Activated CD4-positive, alpha-beta T cell treated with anti-CD3 and anti-CD28 coated beads, Interleukin-10, Interleukin-2, amounts not matched to agents 100 ng/mL and 50 ng/mL, durations not matched to agents 16 hours and 8 hours (primary cell): ENCODE data around the gene MYH13.
A peak's percentile ranks its signal among the peaks of the same experiment; 100 is the strongest.
"Not testable (repeated sequence)": the region's sequence is repeated elsewhere in the genome, so short reads cannot be mapped to it uniquely, and the experiment has no call there.

Experiments used
- DNase-seq: peaks from one replicate; pipeline ENCODE4 v3.0.0-alpha.2; 2020

MYH13 gene

DNA sequence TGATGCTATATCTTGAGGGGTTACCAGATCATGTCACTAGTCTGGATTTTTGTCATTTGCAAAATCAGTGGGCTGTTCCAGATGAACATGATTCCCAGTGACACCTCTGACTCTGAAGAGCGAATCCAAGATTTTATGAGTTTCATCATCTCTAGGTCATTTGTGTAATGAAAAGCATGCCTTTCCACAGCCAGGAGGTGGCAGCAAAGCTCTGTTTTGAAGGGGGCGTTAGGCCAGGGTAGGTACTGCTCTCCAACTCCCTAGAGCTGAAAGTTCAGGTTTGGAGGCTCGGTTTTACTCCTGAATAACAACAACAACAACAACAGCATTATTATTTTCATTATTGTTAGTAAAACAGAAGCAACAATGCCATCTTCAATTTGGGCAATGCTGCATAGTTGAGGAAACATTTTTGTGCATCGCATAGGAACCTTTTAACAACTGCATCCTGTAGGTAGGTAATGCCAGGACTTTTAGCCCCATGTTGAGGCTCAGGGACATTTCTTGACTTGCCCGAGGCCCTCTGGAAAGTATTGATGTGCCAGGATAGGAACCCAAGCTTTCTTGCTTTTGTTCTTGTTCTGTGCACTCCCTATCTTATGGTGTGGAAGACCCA is 77.0 kb downstream of the MYH13 start:
- DNase-seq = peak; percentile 59

DNA sequence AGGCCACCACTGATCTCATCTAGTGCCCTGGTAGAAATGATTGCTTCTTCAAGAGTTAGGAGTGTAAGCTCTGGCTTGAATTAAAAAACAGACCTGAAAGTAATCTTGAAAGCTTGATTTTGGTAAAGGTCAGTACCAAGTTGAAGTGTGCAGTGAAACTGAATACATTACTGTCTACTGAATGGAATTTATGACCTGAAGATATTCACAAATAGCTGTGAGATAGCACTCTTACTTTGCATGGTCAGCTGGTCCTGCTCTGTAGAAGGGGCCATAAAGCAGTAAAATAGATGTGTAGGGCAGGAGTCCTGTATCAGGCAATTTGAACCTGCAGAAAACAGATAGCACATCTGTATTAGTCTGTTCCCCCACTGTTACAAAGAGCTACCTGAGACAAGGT is 78.6 kb downstream of the MYH13 start:
- no peak for DNase-seq

DNA sequence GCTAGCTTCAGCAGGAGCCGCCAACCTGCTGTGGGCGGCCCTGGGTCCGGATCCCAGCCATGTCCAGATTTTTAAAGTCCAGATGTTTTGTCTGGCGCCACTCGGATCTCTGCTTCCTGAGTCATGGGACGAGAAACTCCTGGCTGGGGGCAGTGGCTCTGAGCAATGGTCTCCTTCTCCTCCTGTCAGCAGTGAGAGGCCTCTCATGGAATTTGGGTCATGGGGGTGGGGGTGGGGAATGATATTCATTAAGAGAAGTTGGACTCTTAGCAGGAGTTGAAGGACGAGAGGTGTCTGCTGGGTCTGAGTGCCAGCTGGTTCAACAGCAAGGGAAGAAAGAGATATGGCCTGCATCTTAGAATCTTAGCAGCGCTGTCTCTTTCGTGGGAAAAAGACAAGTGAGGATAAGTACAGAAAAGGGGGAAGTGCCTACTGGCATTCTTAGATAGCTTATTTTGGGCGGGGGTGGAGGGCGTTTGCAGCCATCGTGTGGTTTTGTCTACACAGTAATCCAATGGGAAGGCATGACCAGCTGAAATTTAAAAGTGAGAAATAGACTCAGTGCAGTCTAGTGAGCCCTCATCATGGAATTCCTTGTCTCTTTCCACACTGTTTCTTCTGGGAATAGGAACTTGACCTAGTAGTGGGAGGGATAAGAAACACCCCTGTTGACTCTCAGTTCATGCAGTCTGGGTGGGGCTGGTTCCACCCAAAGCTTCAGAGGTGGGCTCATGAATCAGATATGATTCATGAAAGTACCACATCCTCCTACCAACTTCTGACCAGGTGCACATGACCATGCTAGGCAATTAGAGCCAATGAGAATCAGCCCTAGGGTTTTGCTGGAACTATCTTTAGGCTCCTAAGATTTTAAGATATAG is 80.5 kb downstream of the MYH13 start:
- peak; percentile 13 for DNase-seq

DNA sequence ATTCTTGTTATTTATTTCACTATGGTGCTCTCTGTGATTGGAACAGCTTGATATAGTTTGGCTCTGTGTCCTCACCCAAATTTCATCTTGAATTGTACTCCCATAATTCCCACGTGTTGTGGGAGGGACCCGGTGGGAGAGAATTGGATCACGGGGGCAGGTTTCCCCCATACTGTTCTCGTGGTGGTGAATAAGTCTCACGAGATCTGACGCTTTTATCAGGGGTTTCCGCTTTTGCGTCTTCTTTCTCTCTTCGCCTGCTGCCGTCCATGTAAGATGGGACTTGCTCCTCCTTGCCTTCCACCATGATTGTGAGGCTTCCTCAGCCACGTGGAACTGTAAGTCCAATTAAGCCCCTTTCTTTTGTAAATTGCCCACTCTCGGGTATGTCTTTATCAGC is 81.2 kb downstream of the MYH13 start:
- not testable (repeated sequence) for DNase-seq

DNA sequence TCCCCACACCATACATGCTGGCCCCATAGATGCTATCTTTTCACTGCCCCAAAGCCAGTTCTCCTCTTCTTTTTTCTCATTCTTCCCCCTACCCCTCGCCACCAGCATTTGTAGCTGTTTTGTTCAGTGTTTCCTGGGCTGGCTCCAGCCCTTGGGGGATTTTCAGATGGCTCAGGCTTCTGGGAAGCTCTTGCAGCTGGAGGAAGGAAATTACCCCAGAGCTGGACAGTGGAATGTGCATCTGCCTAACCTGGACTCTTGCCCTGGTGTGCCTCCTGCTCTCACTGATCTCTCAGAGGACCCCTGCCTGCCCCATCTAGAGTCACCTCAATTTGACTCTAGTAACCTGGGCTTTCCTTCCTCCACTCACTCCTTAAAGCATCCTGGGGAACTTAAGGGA is 82.8 kb downstream of the MYH13 start:
- DNase-seq = no peak

DNA sequence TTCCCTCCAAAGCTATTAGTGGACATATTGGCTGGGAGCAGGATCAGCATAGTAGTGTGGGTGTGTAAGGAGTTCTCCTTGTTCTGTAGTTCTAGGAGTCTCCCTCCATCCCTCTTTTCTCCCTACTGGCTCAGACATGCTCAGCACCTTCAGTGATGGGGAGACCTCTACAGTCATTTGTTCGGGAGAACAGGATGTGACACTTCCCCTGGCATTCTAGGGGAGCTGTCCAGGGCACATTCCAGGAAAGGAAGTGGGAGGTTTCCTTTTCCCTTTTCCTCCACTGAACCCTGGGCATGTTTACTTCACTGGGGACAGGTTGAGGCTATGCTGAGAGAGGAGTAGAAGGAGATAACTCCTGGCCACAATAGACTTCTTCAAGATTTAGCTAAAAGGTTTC is 86.5 kb downstream of the MYH13 start:
- DNase-seq = no peak

DNA sequence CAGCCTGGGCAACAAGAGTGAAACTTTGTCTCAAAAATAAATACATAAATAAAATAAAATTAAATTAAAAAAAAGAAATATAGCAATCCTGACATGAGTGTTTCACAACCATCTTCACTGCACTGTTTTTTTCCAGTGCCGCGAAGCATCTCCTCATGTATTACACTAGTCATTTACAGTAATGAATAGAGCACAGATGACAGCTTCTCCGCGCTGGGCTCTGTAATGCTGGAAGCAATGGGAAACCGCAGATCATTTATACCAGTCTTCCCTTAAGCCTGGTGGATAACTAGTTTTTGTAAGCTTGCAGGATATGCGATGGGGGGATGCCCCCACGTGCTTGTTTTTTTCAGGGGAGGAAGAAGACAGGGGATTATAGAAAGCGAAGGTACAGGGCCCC is 86.9 kb downstream of the MYH13 start:
- no peak for DNase-seq

DNA sequence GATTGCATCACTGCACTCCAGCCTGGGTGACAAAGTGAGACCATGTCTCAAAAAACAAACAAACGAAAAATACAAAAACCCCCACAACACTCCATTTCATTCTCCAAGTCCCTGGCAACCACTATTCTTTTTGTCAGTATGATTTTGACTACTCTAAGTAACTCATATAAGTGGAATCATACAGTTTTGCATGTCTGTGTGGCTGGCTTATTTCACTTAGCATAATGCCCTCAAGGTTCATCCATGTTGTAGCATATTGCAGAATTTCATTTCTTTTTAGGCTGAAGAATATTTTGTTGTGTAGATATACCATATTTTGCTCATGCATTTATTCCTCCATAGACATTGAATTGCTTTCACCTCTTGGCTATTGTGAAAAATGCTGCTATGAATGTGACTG is 92.7 kb downstream of the MYH13 start:
- no peak for DNase-seq

DNA sequence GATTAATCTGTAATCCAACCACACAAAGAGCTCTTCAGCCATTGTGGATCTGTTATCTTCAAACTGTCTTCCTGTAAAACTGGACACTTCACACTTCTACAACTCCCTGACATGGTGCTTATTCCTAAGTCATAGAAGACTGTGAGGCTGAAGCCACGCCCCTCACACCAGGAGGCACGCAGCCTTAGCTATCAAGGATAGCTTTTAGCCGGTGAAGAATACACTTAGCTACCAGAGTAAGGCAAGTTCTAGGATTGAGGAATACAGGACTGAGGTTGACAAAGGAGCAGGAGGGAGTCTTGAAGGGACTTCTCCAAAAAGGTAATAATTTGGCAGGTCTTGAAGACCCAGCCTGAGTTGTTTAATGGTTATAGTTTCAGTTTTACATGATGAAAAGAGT is 94.6 kb downstream of the MYH13 start:
- DNase-seq = no peak

DNA sequence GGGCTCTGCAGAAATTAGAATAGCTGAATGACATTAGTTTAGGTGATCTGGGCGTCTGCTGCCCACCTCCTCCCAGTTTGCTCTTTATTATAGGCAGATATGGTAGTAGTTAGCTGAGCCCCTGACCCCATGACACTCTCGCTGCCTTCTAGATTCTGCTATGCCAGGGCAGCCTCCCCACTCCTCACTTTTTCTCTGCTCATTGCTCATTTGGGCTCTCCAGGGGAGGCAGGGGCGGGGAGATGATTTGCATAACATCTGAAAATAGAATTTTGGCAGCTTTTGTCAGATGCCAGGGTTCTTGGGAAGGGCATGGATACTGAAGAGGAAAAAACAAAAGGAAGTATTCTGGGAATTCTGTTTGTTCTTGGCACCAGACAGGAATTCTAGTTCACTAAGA is 96.4 kb downstream of the MYH13 start:
- DNase-seq = no peak

DNA sequence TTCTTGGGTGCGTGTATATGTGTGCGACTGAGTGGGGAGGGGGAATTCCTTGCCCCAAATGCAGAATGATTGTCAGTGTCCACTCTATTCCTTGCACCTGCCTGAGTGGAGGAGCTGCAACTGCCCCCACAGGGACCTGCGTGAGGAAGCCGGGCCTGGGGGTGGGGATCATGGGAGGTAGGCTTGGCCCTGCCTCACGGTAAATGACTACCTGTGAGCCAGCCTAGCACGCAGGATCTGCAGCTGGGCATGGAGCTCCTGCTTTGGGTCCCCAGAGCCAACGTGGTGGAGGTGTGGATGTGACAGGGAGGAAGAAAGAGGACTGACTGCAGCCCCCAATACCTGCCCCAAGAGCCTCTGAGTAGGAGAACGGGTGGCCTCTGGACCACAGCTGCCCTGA is 97.4 kb downstream of the MYH13 start:
- DNase-seq = no peak

DNA sequence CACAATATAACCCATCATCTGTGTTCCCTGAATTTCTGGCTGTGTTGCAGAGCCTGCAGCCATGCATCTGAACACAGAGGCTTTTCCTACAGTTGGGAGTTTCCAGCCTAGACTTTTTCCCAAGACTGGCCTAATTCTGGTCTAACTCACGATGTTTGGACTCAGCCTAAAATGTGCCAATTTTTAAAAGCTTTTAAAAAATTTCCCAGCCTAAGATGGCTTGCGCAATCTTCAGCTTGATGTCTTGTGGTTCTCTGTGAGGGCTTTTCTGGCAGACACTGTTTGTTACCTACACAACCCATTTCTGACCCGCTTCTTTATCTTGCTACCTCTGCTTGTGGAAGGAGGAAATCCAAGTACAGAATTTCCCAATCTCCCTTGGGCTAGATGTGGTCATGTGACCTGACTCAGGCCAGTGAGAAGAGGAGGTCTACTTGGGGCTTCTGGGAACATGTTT is 101.7 kb downstream of the MYH13 start:
- DNase-seq = no peak

DNA sequence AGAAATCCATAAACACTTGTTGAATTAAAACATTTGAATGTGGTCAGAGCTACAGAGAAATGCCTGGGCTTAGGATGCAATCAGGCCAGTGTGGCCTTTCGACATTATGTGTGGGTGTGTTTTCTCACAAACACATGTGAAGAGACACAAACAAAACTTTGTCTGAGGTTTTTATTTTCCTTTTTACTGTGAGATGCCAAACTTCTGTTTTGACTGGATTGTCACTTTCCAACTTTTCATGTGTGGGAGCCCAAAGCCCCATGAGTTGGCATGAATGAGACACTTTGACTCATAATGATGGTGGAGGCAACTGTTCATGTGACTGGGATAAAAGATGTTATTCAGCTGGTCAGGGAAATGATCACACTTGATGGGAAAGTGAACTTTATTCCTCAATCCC is 102.5 kb downstream of the MYH13 start:
- peak; percentile 6 for DNase-seq

DNA sequence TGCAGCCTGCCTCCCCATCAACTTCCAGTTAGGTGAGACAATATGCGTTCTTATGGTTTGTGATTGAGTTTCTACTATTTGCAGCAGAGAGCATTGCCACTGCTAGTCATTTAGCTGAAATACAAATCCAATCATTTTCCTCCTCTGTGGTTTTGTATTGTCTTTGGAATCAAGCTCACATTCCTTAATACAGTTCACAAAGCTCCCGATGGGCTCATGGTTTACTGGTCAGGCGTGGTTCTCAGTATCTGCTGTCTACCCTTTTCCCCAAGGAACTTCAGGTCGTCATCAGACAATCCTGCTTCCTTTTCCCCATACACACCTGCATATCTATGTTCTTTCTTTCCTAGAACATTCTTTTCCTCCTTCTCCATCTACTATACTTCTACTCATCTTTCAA is 104.8 kb downstream of the MYH13 start:
- no peak for DNase-seq

DNA sequence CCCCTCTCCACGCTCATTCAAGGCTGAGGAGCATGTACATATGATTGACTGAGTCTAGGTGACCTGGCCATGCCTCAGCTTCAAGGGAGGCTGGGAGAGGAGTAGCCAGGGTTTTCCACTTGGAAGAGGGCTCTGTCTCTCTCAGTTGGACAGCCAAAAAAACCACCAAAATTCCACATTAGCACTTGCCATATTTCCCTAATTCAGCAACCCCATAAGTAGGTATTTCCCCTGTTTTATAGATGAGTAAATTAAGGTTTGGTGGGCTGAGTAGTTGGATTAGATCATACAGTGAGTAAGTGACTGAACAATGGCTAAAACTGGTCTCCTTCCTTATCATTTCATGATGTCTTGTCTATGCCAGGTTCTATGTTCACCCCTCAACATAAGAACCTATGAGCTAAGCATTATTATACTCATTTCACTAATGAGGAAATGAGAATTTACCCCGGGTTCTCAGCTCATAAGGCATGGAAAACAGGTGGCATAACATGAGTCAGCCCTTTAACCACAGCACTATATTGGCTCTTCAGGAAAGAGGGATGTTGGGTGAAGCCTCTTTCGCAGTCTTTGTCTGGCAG is 106.4 kb downstream of the MYH13 start:
- DNase-seq = no peak

DNA sequence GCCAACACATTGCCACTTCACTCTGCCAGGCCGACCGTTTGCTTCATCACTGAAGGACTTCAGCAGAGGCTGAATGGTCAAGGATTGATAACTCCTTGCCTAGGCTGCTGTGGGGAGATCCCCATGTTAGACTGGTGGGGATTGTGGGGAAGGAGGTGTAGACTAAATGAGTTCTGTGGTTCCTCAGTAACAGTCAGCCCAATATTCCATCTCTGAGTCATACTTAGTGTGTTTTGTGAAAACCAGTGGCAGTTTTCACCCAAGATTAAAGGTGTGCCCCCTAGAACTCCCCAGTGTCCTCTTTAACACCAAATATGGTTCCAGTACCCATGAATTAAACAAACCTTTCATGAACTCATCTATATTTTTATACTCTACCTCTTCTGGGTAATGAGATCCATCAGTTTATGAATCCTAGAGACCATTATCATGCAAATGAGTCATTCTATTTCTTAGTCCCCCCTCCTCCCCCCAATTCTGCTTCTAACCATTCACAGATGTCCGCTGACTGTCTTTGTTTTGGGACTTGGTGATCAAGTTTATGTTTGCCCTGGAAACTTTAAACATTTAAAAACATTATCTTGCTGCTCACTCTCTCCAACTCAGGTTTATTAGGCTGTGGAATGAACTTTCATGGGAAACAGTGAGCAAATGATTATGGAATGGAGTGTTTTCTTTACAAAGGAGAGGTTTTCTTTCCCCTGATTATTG is 107.6 kb downstream of the MYH13 start:
- DNase-seq = peak; percentile 12

DNA sequence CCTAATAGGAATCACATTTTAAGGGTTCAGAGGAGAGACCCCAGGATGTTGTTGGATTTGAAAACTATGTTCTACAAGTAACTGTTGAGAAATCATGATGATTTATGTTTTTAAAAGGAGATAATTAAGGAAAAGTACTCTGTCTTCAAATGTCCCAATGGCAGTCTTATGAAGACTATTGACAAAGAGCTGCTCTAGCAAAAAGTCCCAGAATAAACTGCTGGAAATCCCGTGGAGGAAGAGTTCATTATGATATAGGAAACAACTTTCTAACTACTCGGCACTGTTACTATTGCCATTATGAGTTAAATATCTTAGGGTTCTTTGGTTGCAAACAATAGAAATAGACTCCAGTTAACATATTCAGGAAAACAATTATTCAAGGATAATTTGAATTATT is 108.8 kb downstream of the MYH13 start:
- DNase-seq = no peak

DNA sequence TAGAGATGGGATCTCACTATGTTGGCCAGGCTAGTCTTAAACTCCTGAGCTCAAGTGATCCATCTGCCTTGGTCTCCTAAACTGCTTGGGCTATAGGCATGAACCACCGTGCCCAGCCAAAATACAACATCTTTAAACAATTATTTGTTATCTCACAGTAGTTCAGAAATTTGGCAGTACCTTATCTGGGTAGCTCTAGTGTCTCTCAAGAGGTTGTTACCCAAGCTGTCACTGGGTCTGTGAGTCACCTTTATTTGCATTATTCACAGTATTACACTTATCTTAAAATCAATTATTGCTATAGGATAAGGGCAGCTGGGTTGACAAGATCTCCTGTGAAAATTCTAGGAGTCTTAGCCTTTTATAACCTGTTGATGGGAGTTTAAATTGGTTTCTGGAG is 110.4 kb downstream of the MYH13 start:
- DNase-seq = no peak

DNA sequence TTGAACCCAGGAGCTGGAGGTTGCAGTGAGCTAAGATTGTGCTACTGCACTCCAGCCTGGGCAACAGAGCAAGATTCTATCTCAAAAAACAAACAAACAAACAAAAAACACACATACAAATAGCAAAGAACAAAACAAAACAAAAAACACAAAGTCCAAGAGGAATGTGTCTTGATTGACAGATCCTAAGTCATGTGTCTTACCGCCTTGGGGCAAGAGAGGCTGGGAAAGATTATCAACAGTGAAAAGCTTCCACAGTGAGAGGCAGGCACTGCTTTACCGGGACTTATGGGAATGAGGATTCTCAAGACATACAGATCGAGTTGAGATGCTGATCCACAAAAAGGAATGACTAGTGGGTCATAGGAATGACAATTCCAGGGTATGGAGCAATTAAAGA is 111.7 kb downstream of the MYH13 start:
- DNase-seq = no peak

DNA sequence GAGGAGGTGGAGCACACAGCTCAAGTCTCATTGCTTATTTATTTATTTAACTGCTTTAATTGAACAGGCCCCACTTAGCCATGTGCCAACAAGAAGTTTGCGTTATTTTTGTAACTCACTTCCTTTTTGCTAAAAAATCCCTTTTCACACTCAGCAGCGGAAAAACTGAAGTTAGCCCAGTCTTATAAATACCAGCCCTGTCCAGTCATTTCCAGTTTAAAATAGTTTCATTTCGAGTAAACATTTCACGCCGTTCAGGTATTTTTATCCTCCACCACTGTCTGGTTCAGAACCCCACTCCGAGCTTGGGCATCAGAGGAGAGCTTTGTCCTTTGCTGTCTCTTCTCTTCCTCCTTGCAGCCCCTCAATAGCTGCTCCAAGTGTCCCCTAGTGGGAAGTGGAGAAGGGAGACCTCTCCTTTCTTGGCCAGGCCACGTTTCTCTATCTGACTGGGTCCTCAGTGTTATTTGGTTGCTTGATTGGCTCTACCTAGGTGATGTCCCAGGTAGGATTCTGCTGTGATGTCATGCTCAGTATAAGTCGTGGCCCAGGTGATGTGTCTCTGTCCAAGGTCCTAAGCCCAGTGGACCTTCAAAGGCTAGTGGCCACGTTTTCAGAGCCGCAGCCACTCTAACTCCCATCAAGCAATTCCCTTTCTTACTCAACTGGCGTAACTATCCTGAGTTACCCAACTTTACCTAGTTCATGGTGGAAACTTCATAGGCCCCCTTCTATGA is 121.4 kb downstream of the MYH13 start:
- DNase-seq = peak; percentile 46
